ENCODE data around the gene EDN2.

Gene EDN2

GRCh38 chr1:41456847-41457540, 27.5 kb downstream of the EDN2 start:
- no peak overlapping the region for H3K9ac ChIP-seq (ENCODE audit: low read depth, low read length)
- no peaks in the 10 kb centered on the region for H3K9me3 ChIP-seq (ENCODE audit: control insufficient read depth, insufficient read depth, low read length)
- no peaks in the 10 kb centered on the region for H3K36me3 ChIP-seq (ENCODE audit: control insufficient read depth, insufficient read depth, low read length)
- no peaks in the 10 kb centered on the region for H3K4me1 ChIP-seq (ENCODE audit: control insufficient read depth, insufficient read depth, low read length)
- no peak overlapping the region for H3K27ac ChIP-seq (ENCODE audit: low read depth, low read length)
- H3K4me3 ChIP-seq (ENCODE audit: low read depth, low read length): no peak overlapping the region
- no peaks in the 10 kb centered on the region for H3K27me3 ChIP-seq (ENCODE audit: control insufficient read depth, insufficient read depth, low read length)

GRCh38 chr1:41455479-41456332, 28.8 kb downstream of the EDN2 start:
- no peaks in the 10 kb centered on the region for H3K9me3 ChIP-seq (ENCODE audit: control insufficient read depth, insufficient read depth, low read length)
- no peak overlapping the region for H3K4me3 ChIP-seq (ENCODE audit: low read depth, low read length)
- no peak overlapping the region for H3K27ac ChIP-seq (ENCODE audit: low read depth, low read length)
- H3K4me1 ChIP-seq (ENCODE audit: control insufficient read depth, insufficient read depth, low read length): no peaks in the 10 kb centered on the region
- H3K27me3 ChIP-seq (ENCODE audit: control insufficient read depth, insufficient read depth, low read length): no peaks in the 10 kb centered on the region
- no peak overlapping the region for H3K9ac ChIP-seq (ENCODE audit: low read depth, low read length)
- H3K36me3 ChIP-seq (ENCODE audit: control insufficient read depth, insufficient read depth, low read length): no peaks in the 10 kb centered on the region

GRCh38 chr1:41454406-41454805, 30.1 kb downstream of the EDN2 start:
- Histone ChIP-seq H3K4me3 (ENCODE audit: low read depth, low read length) (no peak overlapping the region), H3K9me3 (ENCODE audit: control insufficient read depth, insufficient read depth, low read length) (no peaks in the 10 kb centered on the region), H3K4me1 (ENCODE audit: control insufficient read depth, insufficient read depth, low read length) (no peaks in the 10 kb centered on the region), H3K9ac (ENCODE audit: low read depth, low read length) (no peak overlapping the region), H3K36me3 (ENCODE audit: control insufficient read depth, insufficient read depth, low read length) (no peaks in the 10 kb centered on the region), H3K27ac (ENCODE audit: low read depth, low read length) (no peak overlapping the region), H3K27me3 (ENCODE audit: control insufficient read depth, insufficient read depth, low read length) (no peaks in the 10 kb centered on the region)

GRCh38 chr1:41452704-41453290, 31.7 kb downstream of the EDN2 start:
- H3K9me3 ChIP-seq (ENCODE audit: control insufficient read depth, insufficient read depth, low read length): no peaks in the 10 kb centered on the region
- H3K4me1 ChIP-seq (ENCODE audit: control insufficient read depth, insufficient read depth, low read length): no peaks in the 10 kb centered on the region

GRCh38 chr1:41450747-41451285, 33.7 kb downstream of the EDN2 start:
- no peaks in the 10 kb centered on the region for H3K27me3 ChIP-seq (ENCODE audit: control insufficient read depth, insufficient read depth, low read length)
- H3K36me3 ChIP-seq (ENCODE audit: control insufficient read depth, insufficient read depth, low read length): no peaks in the 10 kb centered on the region
- H3K9ac ChIP-seq (ENCODE audit: low read depth, low read length): no peak overlapping the region
- no peak overlapping the region for H3K4me3 ChIP-seq (ENCODE audit: low read depth, low read length)
- no peak overlapping the region for H3K27ac ChIP-seq (ENCODE audit: low read depth, low read length)
- no peaks in the 10 kb centered on the region; the same call in 1 of the 2 replicates for H3K9me3 ChIP-seq (ENCODE audit: control insufficient read depth, insufficient read depth, low read length)
- H3K4me1 ChIP-seq (ENCODE audit: control insufficient read depth, insufficient read depth, low read length): no peaks in the 10 kb centered on the region

More at GRCh38 chr1:41452704-41453290, 31.7 kb downstream of the EDN2 start:
- H3K27me3 ChIP-seq (ENCODE audit: control insufficient read depth, insufficient read depth, low read length): no peaks in the 10 kb centered on the region
- no peak overlapping the region for H3K27ac ChIP-seq (ENCODE audit: low read depth, low read length)
- H3K4me3 ChIP-seq (ENCODE audit: low read depth, low read length): no peak overlapping the region
- H3K9ac ChIP-seq (ENCODE audit: low read depth, low read length): no peak overlapping the region
- H3K36me3 ChIP-seq (ENCODE audit: control insufficient read depth, insufficient read depth, low read length): no peaks in the 10 kb centered on the region

GRCh38 chr1:41449326-41449921, 35.1 kb downstream of the EDN2 start:
- Histone ChIP-seq H3K36me3 (ENCODE audit: control insufficient read depth, insufficient read depth, low read length) (no peaks in the 10 kb centered on the region), H3K9me3 (ENCODE audit: control insufficient read depth, insufficient read depth, low read length) (peaks cover 5% of the 10 kb centered on the region), H3K4me3 (ENCODE audit: low read depth, low read length) (no peak overlapping the region), H3K27me3 (ENCODE audit: control insufficient read depth, insufficient read depth, low read length) (no peaks in the 10 kb centered on the region), H3K4me1 (ENCODE audit: control insufficient read depth, insufficient read depth, low read length) (no peaks in the 10 kb centered on the region), H3K9ac (ENCODE audit: low read depth, low read length) (no peak overlapping the region), H3K27ac (ENCODE audit: low read depth, low read length) (no peak overlapping the region)

- H3K36me3 ChIP-seq (ENCODE audit: control insufficient read depth, insufficient read depth, low read length): no peaks in the 10 kb centered on the region
- H3K4me1 ChIP-seq (ENCODE audit: control insufficient read depth, insufficient read depth, low read length): no peaks in the 10 kb centered on the region
- no peak overlapping the region for H3K9ac ChIP-seq (ENCODE audit: low read depth, low read length)
- H3K27me3 ChIP-seq (ENCODE audit: control insufficient read depth, insufficient read depth, low read length): no peaks in the 10 kb centered on the region
- peaks cover 10% of the 10 kb centered on the region for H3K9me3 ChIP-seq (ENCODE audit: control insufficient read depth, insufficient read depth, low read length)
- H3K27ac ChIP-seq (ENCODE audit: low read depth, low read length): no peak overlapping the region
- H3K4me3 ChIP-seq (ENCODE audit: low read depth, low read length): no peak overlapping the region
Observed at GRCh38 chr1:41448821-41449220, 35.7 kb downstream of the EDN2 start.

GRCh38 chr1:41447995-41448770, 36.3 kb downstream of the EDN2 start:
- Histone ChIP-seq H3K36me3 (ENCODE audit: control insufficient read depth, insufficient read depth, low read length) (no peaks in the 10 kb centered on the region), H3K9ac (ENCODE audit: low read depth, low read length) (no peak overlapping the region), H3K27ac (ENCODE audit: low read depth, low read length) (no peak overlapping the region), H3K4me3 (ENCODE audit: low read depth, low read length) (no peak overlapping the region), H3K27me3 (ENCODE audit: control insufficient read depth, insufficient read depth, low read length) (no peaks in the 10 kb centered on the region), H3K4me1 (ENCODE audit: control insufficient read depth, insufficient read depth, low read length) (no peaks in the 10 kb centered on the region), H3K9me3 (ENCODE audit: control insufficient read depth, insufficient read depth, low read length) (peaks cover 10% of the 10 kb centered on the region)

GRCh38 chr1:41446851-41447610, 37.5 kb downstream of the EDN2 start:
- Histone ChIP-seq H3K27me3 (ENCODE audit: control insufficient read depth, insufficient read depth, low read length) (no peaks in the 10 kb centered on the region), H3K9me3 (ENCODE audit: control insufficient read depth, insufficient read depth, low read length) (peaks cover 10% of the 10 kb centered on the region), H3K4me3 (ENCODE audit: low read depth, low read length) (no peak overlapping the region), H3K36me3 (ENCODE audit: control insufficient read depth, insufficient read depth, low read length) (no peaks in the 10 kb centered on the region), H3K4me1 (ENCODE audit: control insufficient read depth, insufficient read depth, low read length) (no peaks in the 10 kb centered on the region), H3K27ac (ENCODE audit: low read depth, low read length) (no peak overlapping the region), H3K9ac (ENCODE audit: low read depth, low read length) (no peak overlapping the region)

GRCh38 chr1:41444785-41445184, 39.7 kb downstream of the EDN2 start:
- Histone ChIP-seq H3K9me3 (ENCODE audit: control insufficient read depth, insufficient read depth, low read length) (peaks cover 10% of the 10 kb centered on the region), H3K9ac (ENCODE audit: low read depth, low read length) (no peak overlapping the region), H3K27me3 (ENCODE audit: control insufficient read depth, insufficient read depth, low read length) (no peaks in the 10 kb centered on the region)

More at GRCh38 chr1:41444785-41445184, 39.7 kb downstream of the EDN2 start:
- Histone ChIP-seq H3K36me3 (ENCODE audit: control insufficient read depth, insufficient read depth, low read length) (no peaks in the 10 kb centered on the region), H3K27ac (ENCODE audit: low read depth, low read length) (no peak overlapping the region), H3K4me1 (ENCODE audit: control insufficient read depth, insufficient read depth, low read length) (no peaks in the 10 kb centered on the region), H3K4me3 (ENCODE audit: low read depth, low read length) (no peak overlapping the region)

Data from HUES48 (cell line).